ENCODE measurements around the gene SETDB2. TPM values are rescaled to one million over a fixed set of nuclear protein-coding genes. Genes with fewer than 3 reads are reported as not detected.

Gene SETDB2
- total RNA-seq, 1 donor from 2014 or later: 13.4 TPM

Other genes starting within 250 kb of the SETDB2 start
- gene MLNR, start 223.9 kb upstream of the SETDB2 start, total RNA-seq: not detected
- gene CDADC1, start 196.3 kb upstream of the SETDB2 start, total RNA-seq: 7.3 TPM
- 19.3 TPM for gene CAB39L, start 210 bp upstream of the SETDB2 start, total RNA-seq
- gene PHF11, start 51.7 kb downstream of the SETDB2 start, total RNA-seq: 17.6 TPM
- gene RCBTB1, start 141.3 kb downstream of the SETDB2 start, total RNA-seq: 21.0 TPM
- gene ARL11, start 184.2 kb downstream of the SETDB2 start, total RNA-seq: 0.38 TPM
- 5.5 TPM for gene EBPL, start 247.2 kb downstream of the SETDB2 start, total RNA-seq

Measured in Right ventricle myocardium superior (tissue), 1 donor.